SK-N-MC (cell line): ENCODE data around the gene COL13A1.

Source experiments
- DNase-seq: peaks from one replicate; pipeline ENCODE4 v3.0.0-alpha.2; 2011; ENCODE audit warnings: low read depth, low spot score
- H3K27ac ChIP-seq: fragments of 200-600 bp; sonication (generic); 2 replicates; pipeline ENCODE4 v1.5.1; 2016; ENCODE audit warnings: mixed run types
- H3K36me3 ChIP-seq: fragments of 200-600 bp; sonication (generic); 2 replicates; pipeline ENCODE4 v1.6.1; 2017; ENCODE audit warnings: antibody characterized with exemption, low read length, mixed read lengths; ENCODE audit not compliant: insufficient read depth
- H3K4me3 ChIP-seq: fragments of 200-600 bp; sonication (generic); 2 replicates; pipeline ENCODE4 v1.5.1; 2016
- H3K9ac ChIP-seq: fragments of 200-600 bp; sonication (generic); 2 replicates; pipeline ENCODE4 v1.8.0; 2017; ENCODE audit warnings: mixed run types, mixed read lengths; ENCODE audit not compliant: insufficient read length
- H3K9me3 ChIP-seq: fragments of 200-600 bp; sonication (generic); 2 replicates; pipeline ENCODE4 v1.6.1; 2017; ENCODE audit warnings: low read depth, mild to moderate bottlenecking, antibody characterized with exemption, low read length, moderate library complexity, mixed read lengths
- EZH2 ChIP-seq: fragments of 200-600 bp; sonication (generic); IDR thresholded peaks from one replicate; pipeline ENCODE4 v1.6.1; 2017; ENCODE audit warnings: antibody characterized with exemption
- FOXP2 ChIP-seq: optimal IDR thresholded peaks from 2 replicates; pipeline ENCODE3; 2011; ENCODE audit warnings: mild to moderate bottlenecking, moderate library complexity; ENCODE audit not compliant: insufficient read depth; ENCODE audit errors: extremely low read length, control extremely low read depth
- POLR2AphosphoS5 ChIP-seq: IDR thresholded peaks from 2 replicates; pipeline ENCODE4 v1.6.1; 2012; ENCODE audit warnings: mild to moderate bottlenecking, low read depth, low read length, borderline replicate concordance

COL13A1 gene

DNA sequence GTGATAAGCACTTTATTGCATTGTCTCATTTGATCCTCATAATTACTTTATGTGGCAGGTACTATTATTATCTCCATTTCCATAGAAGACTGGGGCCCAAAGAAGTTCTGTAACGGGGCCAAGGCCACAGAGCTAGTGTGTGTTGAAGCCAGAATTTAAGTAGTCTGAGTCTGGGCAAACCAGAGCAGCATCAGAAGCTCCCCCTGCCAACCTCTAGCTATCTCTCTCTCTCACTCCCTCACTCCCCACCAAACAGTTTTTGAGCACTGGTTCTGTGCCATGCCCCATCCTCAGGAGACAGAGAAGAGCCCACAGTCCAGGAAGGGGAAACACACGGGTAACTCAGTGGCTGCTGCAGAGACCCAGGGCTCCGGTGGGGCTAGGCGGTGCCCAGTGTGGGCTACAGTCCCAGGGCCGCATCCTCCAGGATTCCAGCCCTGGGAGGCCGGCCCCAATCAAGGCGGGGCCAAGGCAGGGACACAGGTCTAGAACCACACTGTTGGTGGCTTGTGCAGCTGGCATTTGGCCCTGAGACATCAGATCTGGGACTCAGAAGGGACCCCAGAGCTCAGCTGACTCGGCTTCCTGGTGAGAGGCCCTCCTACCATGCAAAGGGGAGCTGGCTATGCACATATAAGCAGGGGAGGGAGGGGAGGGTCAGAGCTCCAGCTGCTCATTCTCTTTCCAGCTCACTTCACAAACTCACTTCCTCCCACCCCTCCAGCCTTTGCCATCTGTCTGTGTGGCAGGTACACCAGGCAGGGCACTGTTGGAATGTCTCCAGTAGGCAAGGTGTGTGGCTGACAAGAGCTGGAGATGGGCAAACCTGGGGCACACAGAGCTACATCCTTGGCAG lies 34.4 kb downstream of the COL13A1 start:
- Histone ChIP-seq H3K36me3 (no peaks in the 10 kb centered on the region), H3K9ac (no peak overlapping the region), H3K9me3 (no peaks in the 10 kb centered on the region), H3K27ac (no peak overlapping the region), H3K4me3 (no peak overlapping the region)
- no peak for TF ChIP-seq FOXP2
- no peak for TF ChIP-seq EZH2
- TF ChIP-seq POLR2AphosphoS5 = no peak
- no peak for DNase-seq

DNA sequence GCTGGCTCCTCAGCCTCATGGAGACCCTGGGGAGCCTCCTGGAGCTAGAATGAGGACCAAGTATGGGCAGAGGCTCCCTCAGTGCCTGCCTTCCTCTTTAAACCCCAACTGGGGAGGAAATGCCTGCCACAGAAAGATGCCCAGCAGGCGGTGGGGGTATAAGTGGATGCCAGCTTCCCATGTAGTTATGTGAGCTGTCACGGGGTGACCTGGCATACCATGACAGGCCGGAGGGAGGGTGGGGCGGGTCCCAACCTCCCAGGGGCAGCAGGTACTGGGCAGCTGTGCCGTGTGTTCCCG lies 35.0 kb downstream of the COL13A1 start:
- H3K27ac ChIP-seq = no peak overlapping the region
- no peaks in the 10 kb centered on the region for H3K9me3 ChIP-seq
- no peaks in the 10 kb centered on the region for H3K36me3 ChIP-seq
- H3K9ac ChIP-seq = no peak overlapping the region
- no peak for DNase-seq
- H3K4me3 ChIP-seq = no peak overlapping the region
- TF ChIP-seq POLR2AphosphoS5 = no peak
- no peak for TF ChIP-seq EZH2
- no peak for TF ChIP-seq FOXP2

GRCh38 chr10:69837261-69837660 lies 35.6 kb downstream of the COL13A1 start:
- Histone ChIP-seq H3K9me3 (no peaks in the 10 kb centered on the region), H3K27ac (no peak overlapping the region), H3K9ac (no peak overlapping the region), H3K4me3 (no peak overlapping the region), H3K36me3 (no peaks in the 10 kb centered on the region)
- no peak for DNase-seq
- TF ChIP-seq EZH2 (no peak), POLR2AphosphoS5 (no peak), FOXP2 (no peak)

GRCh38 chr10:69838418-69838817 lies 36.7 kb downstream of the COL13A1 start:
- TF ChIP-seq EZH2 (no peak), FOXP2 (no peak), POLR2AphosphoS5 (no peak)
- no peaks in the 10 kb centered on the region for H3K9me3 ChIP-seq
- H3K36me3 ChIP-seq = no peaks in the 10 kb centered on the region
- no peak overlapping the region for H3K27ac ChIP-seq
- no peak overlapping the region for H3K9ac ChIP-seq
- no peak overlapping the region for H3K4me3 ChIP-seq
- no peak for DNase-seq

GRCh38 chr10:69838853-69839252 lies 37.1 kb downstream of the COL13A1 start:
- Histone ChIP-seq H3K36me3 (no peaks in the 10 kb centered on the region), H3K9me3 (no peaks in the 10 kb centered on the region), H3K27ac (no peak overlapping the region), H3K9ac (no peak overlapping the region), H3K4me3 (no peak overlapping the region)
- TF ChIP-seq EZH2 (no peak), POLR2AphosphoS5 (no peak), FOXP2 (no peak)
- DNase-seq = no peak

DNA sequence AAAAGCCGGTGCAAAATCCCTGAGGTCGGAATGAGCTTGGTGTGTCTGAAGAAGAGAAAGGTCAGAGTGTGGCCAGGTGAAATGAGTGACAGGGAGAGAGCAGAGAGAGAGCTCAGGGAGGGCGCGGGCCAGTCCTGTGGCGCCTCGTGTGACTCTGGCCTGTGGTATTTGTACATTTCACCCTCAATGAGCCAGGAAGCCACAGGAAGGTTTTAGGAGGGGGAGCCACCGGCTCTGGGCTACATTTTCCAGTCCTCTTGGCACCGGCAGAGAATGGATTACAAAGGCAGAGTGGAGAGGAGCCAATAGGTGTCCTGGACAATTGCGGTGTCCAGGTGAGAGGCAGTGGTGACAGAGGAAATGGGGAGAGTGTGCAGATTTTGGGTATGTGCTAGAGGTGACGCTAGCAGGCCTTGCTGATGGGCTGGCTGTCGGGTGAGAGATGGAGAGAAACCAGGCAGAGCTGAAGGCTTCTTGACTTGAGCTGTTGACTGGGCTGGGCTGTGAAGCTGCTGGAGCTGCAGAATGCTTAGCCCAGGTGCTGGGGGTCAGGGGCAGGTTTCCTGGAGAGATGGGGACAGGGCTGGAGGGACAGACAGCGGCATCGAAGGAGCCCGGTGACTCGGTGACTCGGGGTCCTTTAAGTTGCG lies 38.1 kb downstream of the COL13A1 start:
- DNase-seq = no peak

GRCh38 chr10:69840773-69841172 lies 39.1 kb downstream of the COL13A1 start:
- Histone ChIP-seq H3K27ac (no peak overlapping the region), H3K4me3 (no peak overlapping the region), H3K36me3 (no peaks in the 10 kb centered on the region), H3K9ac (no peak overlapping the region), H3K9me3 (no peaks in the 10 kb centered on the region)
- no peak for TF ChIP-seq EZH2
- TF ChIP-seq FOXP2 = no peak
- TF ChIP-seq POLR2AphosphoS5 = no peak
- no peak for DNase-seq

More for the DNA sequence above, 38.1 kb downstream of the COL13A1 start:
- H3K27ac ChIP-seq = no peak overlapping the region
- TF ChIP-seq EZH2 = no peak
- no peak for TF ChIP-seq POLR2AphosphoS5
- TF ChIP-seq FOXP2 = no peak
- no peak overlapping the region for H3K4me3 ChIP-seq
- H3K36me3 ChIP-seq = no peaks in the 10 kb centered on the region
- H3K9ac ChIP-seq = no peak overlapping the region
- H3K9me3 ChIP-seq = no peaks in the 10 kb centered on the region

GRCh38 chr10:69842020-69842419 lies 40.3 kb downstream of the COL13A1 start:
- Histone ChIP-seq H3K4me3 (no peak overlapping the region), H3K9me3 (no peaks in the 10 kb centered on the region), H3K36me3 (no peaks in the 10 kb centered on the region)

More at GRCh38 chr10:69842020-69842419, 40.3 kb downstream of the COL13A1 start:
- H3K27ac ChIP-seq = no peak overlapping the region
- TF ChIP-seq EZH2 (no peak), POLR2AphosphoS5 (no peak), FOXP2 (no peak)
- H3K9ac ChIP-seq = no peak overlapping the region
- DNase-seq = no peak
